T-helper 1 cell treated with Interleukin-12 subunit alpha and Interleukin-12 subunit beta and Interleukin-4 antibody, amounts not matched to agents 30 μg/mL and 1 μg/mL, for 36 hours (primary cell): ENCODE results near the gene RAB24.

Source experiments
- H3K27ac Mint-ChIP-seq: one replicate; pipeline ENCODE4 v1.8.0; 2021; ENCODE audit warnings: mild to moderate bottlenecking, mixed read lengths
- H3K27me3 Mint-ChIP-seq: one replicate; pipeline ENCODE4 v1.8.0; 2021; ENCODE audit warnings: low read depth, mixed read lengths
- H3K36me3 Mint-ChIP-seq: one replicate; pipeline ENCODE4 v1.8.0; 2021; ENCODE audit warnings: low read depth, mixed read lengths
- H3K4me1 Mint-ChIP-seq: one replicate; pipeline ENCODE4 v1.8.0; 2021; ENCODE audit warnings: low read depth, mixed read lengths
- H3K4me3 Mint-ChIP-seq: one replicate; pipeline ENCODE4 v1.8.0; 2021; ENCODE audit warnings: mild to moderate bottlenecking, moderate library complexity, mixed read lengths
- H3K9me3 Mint-ChIP-seq: one replicate; pipeline ENCODE4 v1.8.0; 2021; ENCODE audit warnings: mixed read lengths

Gene RAB24

GRCh38 chr5:177336603-177337494 is 33.3 kb upstream of the RAB24 start:
- Mint-ChIP-seq H3K27ac (no peak overlapping the region), H3K4me3 (no peak overlapping the region), H3K36me3 (peaks cover 51% of the 10 kb centered on the region)

GRCh38 chr5:177336112-177336511 is 32.6 kb upstream of the RAB24 start:
- H3K36me3 Mint-ChIP-seq, result peaks cover 46% of the 10 kb centered on the region
- peaks cover 8% of the 10 kb centered on the region for H3K9me3 Mint-ChIP-seq
- H3K27me3 Mint-ChIP-seq, result no peaks in the 10 kb centered on the region
- no peak overlapping the region for H3K27ac Mint-ChIP-seq
- H3K4me3 Mint-ChIP-seq, result no peak overlapping the region
- H3K4me1 Mint-ChIP-seq, result peaks cover 12% of the 10 kb centered on the region

More at GRCh38 chr5:177336603-177337494, 33.3 kb upstream of the RAB24 start:
- Mint-ChIP-seq H3K9me3 (peaks cover 8% of the 10 kb centered on the region), H3K4me1 (peaks cover 18% of the 10 kb centered on the region), H3K27me3 (no peaks in the 10 kb centered on the region)

GRCh38 chr5:177335701-177336065 is 32.2 kb upstream of the RAB24 start:
- no peak overlapping the region for H3K4me3 Mint-ChIP-seq
- H3K36me3 Mint-ChIP-seq, result peaks cover 47% of the 10 kb centered on the region
- peaks cover 8% of the 10 kb centered on the region for H3K9me3 Mint-ChIP-seq
- H3K27me3 Mint-ChIP-seq, result no peaks in the 10 kb centered on the region
- H3K4me1 Mint-ChIP-seq, result peaks cover 12% of the 10 kb centered on the region
- no peak overlapping the region for H3K27ac Mint-ChIP-seq

GRCh38 chr5:177334781-177335700 is 31.5 kb upstream of the RAB24 start:
- Mint-ChIP-seq H3K27me3 (no peaks in the 10 kb centered on the region), H3K9me3 (peaks cover 8% of the 10 kb centered on the region), H3K36me3 (peaks cover 50% of the 10 kb centered on the region), H3K27ac (no peak overlapping the region), H3K4me3 (no peak overlapping the region), H3K4me1 (peaks cover 12% of the 10 kb centered on the region)

GRCh38 chr5:177334155-177334551 is 30.6 kb upstream of the RAB24 start:
- no peak overlapping the region for H3K4me3 Mint-ChIP-seq
- no peaks in the 10 kb centered on the region for H3K27me3 Mint-ChIP-seq
- H3K36me3 Mint-ChIP-seq, result peaks cover 41% of the 10 kb centered on the region
- H3K4me1 Mint-ChIP-seq, result peaks cover 4% of the 10 kb centered on the region
- no peaks in the 10 kb centered on the region for H3K9me3 Mint-ChIP-seq
- no peak overlapping the region for H3K27ac Mint-ChIP-seq

- Mint-ChIP-seq H3K36me3 (peaks cover 36% of the 10 kb centered on the region), H3K4me1 (peaks cover 4% of the 10 kb centered on the region), H3K4me3 (no peak overlapping the region), H3K27me3 (no peaks in the 10 kb centered on the region), H3K9me3 (no peaks in the 10 kb centered on the region), H3K27ac (no peak overlapping the region)
These were observed 30.1 kb upstream of the RAB24 start for GRCh38 chr5:177333420-177334154.

GRCh38 chr5:177332896-177333260 is 29.4 kb upstream of the RAB24 start:
- H3K4me3 Mint-ChIP-seq, result no peak overlapping the region
- H3K27me3 Mint-ChIP-seq, result no peaks in the 10 kb centered on the region
- H3K27ac Mint-ChIP-seq, result no peak overlapping the region

GRCh38 chr5:177332031-177332895 is 28.7 kb upstream of the RAB24 start:
- Mint-ChIP-seq H3K27me3 (no peaks in the 10 kb centered on the region), H3K27ac (no peak overlapping the region), H3K9me3 (no peaks in the 10 kb centered on the region), H3K36me3 (peaks cover 41% of the 10 kb centered on the region), H3K4me3 (no peak overlapping the region), H3K4me1 (peaks cover 6% of the 10 kb centered on the region)

More at GRCh38 chr5:177332896-177333260, 29.4 kb upstream of the RAB24 start:
- Mint-ChIP-seq H3K36me3 (peaks cover 36% of the 10 kb centered on the region), H3K9me3 (no peaks in the 10 kb centered on the region), H3K4me1 (peaks cover 4% of the 10 kb centered on the region)

- no peaks in the 10 kb centered on the region for H3K27me3 Mint-ChIP-seq
- H3K27ac Mint-ChIP-seq, result no peak overlapping the region
- peaks cover 6% of the 10 kb centered on the region for H3K4me1 Mint-ChIP-seq
- H3K4me3 Mint-ChIP-seq, result no peak overlapping the region
- H3K36me3 Mint-ChIP-seq, result peaks cover 39% of the 10 kb centered on the region
- H3K9me3 Mint-ChIP-seq, result no peaks in the 10 kb centered on the region
These were observed 27.7 kb upstream of the RAB24 start for GRCh38 chr5:177330991-177331842.

- H3K27ac Mint-ChIP-seq, result no peak overlapping the region
These were observed 26.4 kb upstream of the RAB24 start for GRCh38 chr5:177329883-177330282.

GRCh38 chr5:177328545-177329231 is 25.2 kb upstream of the RAB24 start:
- H3K9me3 Mint-ChIP-seq, result no peaks in the 10 kb centered on the region
- H3K36me3 Mint-ChIP-seq, result peaks cover 25% of the 10 kb centered on the region

More at GRCh38 chr5:177329883-177330282, 26.4 kb upstream of the RAB24 start:
- Mint-ChIP-seq H3K27me3 (no peaks in the 10 kb centered on the region), H3K4me1 (peaks cover 6% of the 10 kb centered on the region), H3K4me3 (no peak overlapping the region), H3K36me3 (peaks cover 32% of the 10 kb centered on the region), H3K9me3 (no peaks in the 10 kb centered on the region)

More at GRCh38 chr5:177328545-177329231, 25.2 kb upstream of the RAB24 start:
- Mint-ChIP-seq H3K27ac (no peak overlapping the region), H3K4me1 (peaks cover 8% of the 10 kb centered on the region), H3K27me3 (no peaks in the 10 kb centered on the region), H3K4me3 (no peak overlapping the region)
